Endothelial cell of umbilical vein (primary cell): ENCODE measurements around the gene MT1B. TPM values are rescaled to one million over a fixed set of nuclear protein-coding genes. Genes with fewer than 3 reads are reported as not detected.

Experiments used
- BruUV-seq: library from RNA; stranded (reverse); fragments of 400-500 nt; replicated peaks from 2 replicates; lab custom pipeline; 2021; lab: Mats Ljungman, UMichigan
- CTCF ChIA-PET: fragments of 300-600, 350-600 bp; sonication (Branson Sonifier 250); formaldehyde crosslinking; loops from one replicate; lab custom pipeline; 2021; ENCODE audit warnings: antibody characterized with exemption, inconsistent platforms; lab: Charles Lee
- POLR2A ChIA-PET: fragments of 300-600, 350-600 bp; sonication (Branson Sonifier 250); formaldehyde crosslinking; loops from one replicate; lab custom pipeline; 2021; ENCODE audit warnings: antibody characterized with exemption, inconsistent platforms; lab: Charles Lee
- DNase-seq: peaks from one replicate; pipeline ENCODE4 v3.0.0-alpha.2; 2011; ENCODE audit warnings: low read depth, low spot score
- FAIRE-seq: peaks from 2 replicates; lab custom pipeline; 2011; peaks lifted over from hg19 to GRCh38; lab: Jason Lieb, UNC
- H2AFZ ChIP-seq: 2 replicates; pipeline ENCODE4 v1.6.0; 2012; ENCODE audit warnings: low read depth, low read length, control low read depth, inconsistent platforms
- H3K27ac ChIP-seq: 2 replicates; pipeline ENCODE4 v1.5.1; 2011; ENCODE audit warnings: low read depth, mild to moderate bottlenecking, control low read depth, low read length, moderate library complexity; ENCODE audit not compliant: insufficient read depth
- H3K27me3 ChIP-seq, 2 experiments: 2 replicates each; pipeline versions ENCODE4 v1.6.0 to v1.6.1; 2011; ENCODE audit warnings: low read length in 2 of 2, mixed read lengths in 1 of 2; ENCODE audit not compliant: control insufficient read depth in 2 of 2, insufficient read depth in 2 of 2
- H3K36me3 ChIP-seq, 2 experiments: 2 replicates in 1 of 2; 3 replicates in 1 of 2; pipeline ENCODE4 v1.5.1; 2011; ENCODE audit warnings: low read length in 2 of 2, mild to moderate bottlenecking in 1 of 2, moderate library complexity in 1 of 2; ENCODE audit not compliant: control insufficient read depth in 2 of 2, insufficient read depth in 2 of 2; ENCODE audit errors: extremely low read depth in 1 of 2
- H3K4me1 ChIP-seq: 3 replicates; pipeline ENCODE4 v1.5.1; 2011; ENCODE audit warnings: mild to moderate bottlenecking, low read length; ENCODE audit not compliant: control insufficient read depth, insufficient read depth; ENCODE audit errors: extremely low read depth
- H3K4me2 ChIP-seq: 2 replicates; pipeline ENCODE4 v1.6.1; 2011; ENCODE audit warnings: low read length, control low read depth, mixed read lengths; ENCODE audit not compliant: insufficient read depth
- H3K4me3 ChIP-seq, 3 experiments: fragments of 200-600 bp in 1 of 3; sonication (generic), shearing (Covaris generic) in 1 of 3; replicated peaks in 1 of 3; 2 replicates each; pipeline ENCODE4 v1.5.1; 2011 to 2016; ENCODE audit warnings: control low read depth in 3 of 3, low read length in 3 of 3, mild to moderate bottlenecking in 2 of 3, inconsistent platforms in 1 of 3, low read depth in 1 of 3, moderate library complexity in 1 of 3; ENCODE audit not compliant: insufficient read depth in 1 of 3
- H3K79me2 ChIP-seq: 2 replicates; pipeline ENCODE4 v1.6.0; 2012; ENCODE audit warnings: low read length, inconsistent platforms; ENCODE audit not compliant: control insufficient read depth, insufficient read depth
- H3K9ac ChIP-seq: replicated peaks from 2 replicates; pipeline ENCODE3; 2011; ENCODE audit warnings: low read length, control low read depth; ENCODE audit not compliant: insufficient read depth; ENCODE audit errors: extremely low read depth
- H3K9me1 ChIP-seq: replicated peaks from 3 replicates; pipeline ENCODE4 v1.6.0; 2011; ENCODE audit warnings: mild to moderate bottlenecking, low read length; ENCODE audit not compliant: control insufficient read depth, insufficient read depth; ENCODE audit errors: extremely low read depth
- H3K9me3 ChIP-seq: replicated peaks from 2 replicates; pipeline ENCODE4 v1.5.1; 2012; ENCODE audit warnings: low read length, inconsistent platforms; ENCODE audit not compliant: control insufficient read depth, insufficient read depth
- H4K20me1 ChIP-seq: replicated peaks from 2 replicates; pipeline ENCODE3; 2011; ENCODE audit warnings: mild to moderate bottlenecking, low read length; ENCODE audit not compliant: control insufficient read depth, insufficient read depth; ENCODE audit errors: extremely low read depth
- EZH2 ChIP-seq: IDR thresholded peaks from 2 replicates; pipeline ENCODE4 v1.6.1; 2012; ENCODE audit warnings: borderline replicate concordance, low read depth, mild to moderate bottlenecking, moderate library complexity, low read length, inconsistent platforms; ENCODE audit not compliant: severe bottlenecking
- GATA2 ChIP-seq: IDR thresholded peaks from 2 replicates; pipeline ENCODE4 v1.7.0; 2011; ENCODE audit warnings: low read depth, mild to moderate bottlenecking, moderate library complexity, mixed read lengths, low read length; ENCODE audit not compliant: insufficient read length, insufficient read depth
- JUN ChIP-seq: IDR thresholded peaks from 2 replicates; pipeline ENCODE4 v1.6.1; 2011; ENCODE audit warnings: borderline replicate concordance, low read depth; ENCODE audit not compliant: insufficient read length, insufficient read depth
- MAX ChIP-seq: IDR thresholded peaks from 2 replicates; pipeline ENCODE4 v1.6.1; 2011; ENCODE audit not compliant: insufficient read depth, insufficient read length
- MYC ChIP-seq: IDR thresholded peaks from one replicate; pipeline ENCODE4 v1.6.1; 2011; ENCODE audit warnings: mild to moderate bottlenecking, low read depth, low read length
- POLR2A ChIP-seq: IDR thresholded peaks from 2 replicates; pipeline ENCODE4 v1.6.1; 2012; ENCODE audit warnings: low read depth, mild to moderate bottlenecking, control low read depth, low read length
- POLR2AphosphoS5 ChIP-seq: IDR thresholded peaks from 2 replicates; pipeline ENCODE4 v1.6.1; 2012; ENCODE audit warnings: low read depth, mild to moderate bottlenecking, control low read depth, low read length, moderate library complexity; ENCODE audit not compliant: insufficient read depth
- dilution Hi-C: fragments of 300-500 bp; cut with MboI; formaldehyde crosslinking; loops from one replicate; pipeline ENCODE4 v1.15.0; 2019; ENCODE audit warnings: low sequenced_read_pairs; ENCODE audit not compliant: extremely low pct_ligation_motif_present
- intact Hi-C: fragments of 100-400 bp; cut with micrococcal nuclease; formaldehyde crosslinking; loops from one replicate; pipeline ENCODE4 v1.10.0; 2022
- polyA plus RNA-seq, 4 experiments: library from polyadenylated mRNA; depleted of rRNA in 3 of 4; stranded (reverse) in 3 of 4; unstranded in 1 of 4; fragments of >200 nt; gene quantifications; 2 replicates each; pipeline versions ENCODE4 v1.2.1 to v1.2.3, GENCODE V29; 2011 to 2012; ENCODE audit warnings: missing spikeins in 1 of 4
- total RNA-seq: library from RNA; stranded (reverse); gene quantifications from 2 replicates; pipeline ENCODE4 v1.2.3, GENCODE V29; 2021

Gene MT1B
- total and polyA plus RNA-seq, 2 donors (not counting 3 experiments of a cell fraction or from before 2014, with no cell fraction given) = not detected

GRCh38 chr16:56617212-56618085 is 34.2 kb upstream of the MT1B start:
- BruUV-seq = no TSS peak
- Histone ChIP-seq H4K20me1 (no peaks in the 10 kb centered on the region), H3K4me1 (peaks cover 52% of the 10 kb centered on the region), H3K79me2 (peaks cover 11% of the 10 kb centered on the region), H3K36me3 (no peaks in the 10 kb centered on the region), H3K9me1 (no peaks in the 10 kb centered on the region), H3K4me2 (peak overlapping the region; percentile 93), H3K9ac (peak overlapping the region; percentile 63), H3K4me3 (peak overlapping the region; percentile 31 to 63 (median 41)), H3K9me3 (no peaks in the 10 kb centered on the region), H3K27ac (peak overlapping the region; percentile 59), H3K27me3 (no peaks in the 10 kb centered on the region), H2AFZ (peak overlapping the region; percentile 97)
- FAIRE-seq = peak; percentile 69
- intact Hi-C loops (no loop called here), dilution Hi-C loops (no loop called here)
- CTCF ChIA-PET = interaction anchor here (0.8 to 2.3 kb wide), 8 partner anchors 9 to 85 kb away, joined by 3 to 10 read pairs (median 4); no protein-coding TSS in a partner anchor
- DNase-seq = no peak
- POLR2A ChIA-PET = interaction anchor here (0.9 to 1.8 kb wide), 5 partner anchors 8 to 84 kb away, joined by 3 to 11 read pairs (median 6); partner anchors contain the start of genes MT1E and MT2A
- no peak for TF ChIP-seq EZH2
- TF ChIP-seq POLR2AphosphoS5 = peak; percentile 60
- TF ChIP-seq POLR2A = peak; percentile 61

- dilution Hi-C loops (no loop called here), intact Hi-C loops (no loop called here)
- Histone ChIP-seq H3K9me1 (no peaks in the 10 kb centered on the region), H4K20me1 (no peaks in the 10 kb centered on the region), H3K4me1 (peaks cover 45% of the 10 kb centered on the region), H3K9me3 (no peaks in the 10 kb centered on the region), H3K9ac (no peak overlapping the region), H3K4me3 (no peak overlapping the region), H3K4me2 (peak overlapping the region; percentile 93), H3K27ac (no peak overlapping the region), H2AFZ (no peak overlapping the region), H3K27me3 (no peaks in the 10 kb centered on the region), H3K36me3 (no peaks in the 10 kb centered on the region), H3K79me2 (peaks cover 8% of the 10 kb centered on the region)
- DNase-seq (no peak), FAIRE-seq (no peak)
- ChIA-PET CTCF (interaction anchor here (0.8 to 2.3 kb wide), 8 partner anchors 9 to 84 kb away, joined by 3 to 10 read pairs (median 4); no protein-coding TSS in a partner anchor), POLR2A (interaction anchor here (0.9 to 1.8 kb wide), 5 partner anchors 7 to 83 kb away, joined by 3 to 11 read pairs (median 6); partner anchors contain the start of genes MT1E and MT2A)
- TF ChIP-seq MAX (no peak), GATA2 (no peak), JUN (no peak), MYC (no peak)
- no TSS peak for BruUV-seq
These were observed 33.5 kb upstream of the MT1B start for GRCh38 chr16:56618138-56618537.
